GM10266 (cell line): Measurements from ENCODE around the gene TUBB2A.
"Not testable (repeated sequence)": the region's sequence is repeated elsewhere in the genome, so short reads cannot be mapped to it uniquely, and the experiment has no call there.

Source experiments
- DNase-seq: peaks from one replicate; pipeline ENCODE4 v3.0.0; 2012; ENCODE audit errors: extremely low spot score
- CTCF ChIP-seq: IDR thresholded peaks from 2 replicates; pipeline ENCODE4 v1.5.1; 2012; ENCODE audit warnings: mild to moderate bottlenecking, low read depth; ENCODE audit not compliant: control insufficient read depth, insufficient read depth; ENCODE audit errors: missing control alignments

The TUBB2A gene

GRCh38 chr6:3164388-3164787 lies 7.0 kb upstream of the TUBB2A start:
- no peak for DNase-seq
- no peak for TF ChIP-seq CTCF

GRCh38 chr6:3163248-3163594 lies 5.9 kb upstream of the TUBB2A start:
- DNase-seq = no peak
- no peak for TF ChIP-seq CTCF

- TF ChIP-seq CTCF = peak; percentile 15
- DNase-seq = peak; percentile 92
Measured at GRCh38 chr6:3162565-3163247, 5.4 kb upstream of the TUBB2A start.

- DNase-seq = no peak
- no peak for TF ChIP-seq CTCF
Measured at GRCh38 chr6:3162067-3162497, 4.7 kb upstream of the TUBB2A start.

- TF ChIP-seq CTCF = no peak
- DNase-seq = no peak
Measured at GRCh38 chr6:3159805-3160781, 2.7 kb upstream of the TUBB2A start.

- DNase-seq = not testable (repeated sequence)
Measured at GRCh38 chr6:3156184-3157130, 887 bp downstream of the TUBB2A start.

- not testable (repeated sequence) for DNase-seq
Measured at GRCh38 chr6:3155416-3155815, 1.9 kb downstream of the TUBB2A start.
